Keratinocyte (primary cell): ENCODE data around the gene SCARB1. TPM values are rescaled to one million over a fixed set of nuclear protein-coding genes. Genes with fewer than 3 reads are reported as not detected.

Experiments used
- DNase-seq: peaks from one replicate; pipeline ENCODE4 v3.0.0-alpha.2; 2011; ENCODE audit warnings: low read depth, missing footprints, low spot score
- FAIRE-seq: peaks from 2 replicates; lab custom pipeline; 2011; peaks lifted over from hg19 to GRCh38; lab: Jason Lieb, UNC
- H2AFZ ChIP-seq: 2 replicates; pipeline ENCODE4 v1.6.0; 2012; ENCODE audit warnings: low read length, control low read depth, inconsistent platforms; ENCODE audit not compliant: control insufficient read depth
- H3K27ac ChIP-seq: 2 replicates; pipeline ENCODE4 v1.5.1; 2011; ENCODE audit warnings: low read length; ENCODE audit not compliant: control insufficient read depth, insufficient read depth
- H3K27me3 ChIP-seq: 3 replicates; pipeline ENCODE4 v1.6.0; 2011; ENCODE audit warnings: low read length; ENCODE audit not compliant: control insufficient read depth, insufficient read depth; ENCODE audit errors: extremely low read depth
- H3K36me3 ChIP-seq, 2 experiments: 2 replicates in 1 of 2; 3 replicates in 1 of 2; pipeline ENCODE4 v1.5.1; 2011; ENCODE audit warnings: low read length in 2 of 2, mild to moderate bottlenecking in 1 of 2; ENCODE audit not compliant: control insufficient read depth in 2 of 2, insufficient read depth in 2 of 2; ENCODE audit errors: extremely low read depth in 1 of 2
- H3K4me1 ChIP-seq: 3 replicates; pipeline ENCODE4 v1.5.1; 2011; ENCODE audit warnings: low read length; ENCODE audit not compliant: control insufficient read depth, insufficient read depth; ENCODE audit errors: extremely low read depth
- H3K4me2 ChIP-seq: 3 replicates; pipeline ENCODE4 v1.6.0; 2011; ENCODE audit warnings: low read depth, low read length; ENCODE audit not compliant: control insufficient read depth, insufficient read depth; ENCODE audit errors: extremely low read depth
- H3K4me3 ChIP-seq, 3 experiments: fragments of 200-600 bp in 1 of 3; sonication (generic) in 1 of 3; 2 replicates in 2 of 3; 3 replicates in 1 of 3; pipeline ENCODE4 v1.5.1; 2011 to 2016; ENCODE audit warnings: low read length in 3 of 3, mild to moderate bottlenecking in 3 of 3, control low read depth in 2 of 3, inconsistent platforms in 1 of 3, low read depth in 1 of 3, mixed read lengths in 1 of 3, mixed run types in 1 of 3, moderate library complexity in 1 of 3; ENCODE audit not compliant: control insufficient read depth in 2 of 3, insufficient read depth in 2 of 3; ENCODE audit errors: extremely low read depth in 1 of 3
- H3K79me2 ChIP-seq: 2 replicates; pipeline ENCODE4 v1.6.0; 2012; ENCODE audit warnings: low read length; ENCODE audit not compliant: control insufficient read depth, insufficient read depth
- H3K9ac ChIP-seq: 3 replicates; pipeline ENCODE4 v1.6.0; 2011; ENCODE audit warnings: low read length; ENCODE audit not compliant: control insufficient read depth, insufficient read depth; ENCODE audit errors: extremely low read depth
- H3K9me1 ChIP-seq: 3 replicates; pipeline ENCODE4 v1.6.0; 2011; ENCODE audit warnings: low read length; ENCODE audit not compliant: control insufficient read depth, insufficient read depth; ENCODE audit errors: extremely low read depth
- H3K9me3 ChIP-seq: 2 replicates; pipeline ENCODE4 v1.5.1; 2012; ENCODE audit warnings: low read depth, low read length; ENCODE audit not compliant: control insufficient read depth
- H4K20me1 ChIP-seq: 3 replicates; pipeline ENCODE4 v1.6.0; 2011; ENCODE audit warnings: low read length; ENCODE audit not compliant: control insufficient read depth, insufficient read depth; ENCODE audit errors: extremely low read depth
- EZH2 ChIP-seq: IDR thresholded peaks from one replicate; pipeline ENCODE4 v1.6.1; 2012; ENCODE audit warnings: inconsistent platforms, mild to moderate bottlenecking, low read length, moderate library complexity
- dilution Hi-C: fragments of 300-500 bp; cut with MboI; formaldehyde crosslinking; loops from one replicate; pipeline ENCODE4 v1.7.0; 2020; ENCODE audit warnings: low sequenced_read_pairs; ENCODE audit not compliant: extremely low pct_ligation_motif_present
- polyA plus RNA-seq, 5 experiments: library from polyadenylated mRNA; depleted of rRNA in 3 of 5; stranded (reverse) in 3 of 5; stranded (forward) in 1 of 5; unstranded in 1 of 5; fragments of >200 nt; gene quantifications; 1 replicate in 1 of 5; 2 replicates in 3 of 5; 3 replicates in 1 of 5; pipeline versions ENCODE4 v1.2.1 to v1.2.3, GENCODE V29; 2011 to 2012; ENCODE audit warnings: missing spikeins in 2 of 5, low read depth in 1 of 5, low replicate concordance in 1 of 5
- TF ChIP-seq, protein P1 (sequence below), 3 experiments: IDR thresholded peaks in 1 of 3; conservative IDR thresholded peaks in 1 of 3; optimal IDR thresholded peaks in 1 of 3; 2 replicates in 2 of 3; 3 replicates in 1 of 3; pipeline versions ENCODE3 to v1.5.1; 2011; ENCODE audit warnings: low read length in 3 of 3, mild to moderate bottlenecking in 3 of 3, moderate library complexity in 2 of 3, control low read depth in 1 of 3, inconsistent platforms in 1 of 3; ENCODE audit not compliant: insufficient read depth in 2 of 3; ENCODE audit errors: extremely low read depth in 1 of 3

The SCARB1 gene
- polyA plus RNA-seq, 1 donor (not counting 4 experiments of a cell fraction or from before 2014, with no cell fraction given): 40.9 TPM

DNA sequence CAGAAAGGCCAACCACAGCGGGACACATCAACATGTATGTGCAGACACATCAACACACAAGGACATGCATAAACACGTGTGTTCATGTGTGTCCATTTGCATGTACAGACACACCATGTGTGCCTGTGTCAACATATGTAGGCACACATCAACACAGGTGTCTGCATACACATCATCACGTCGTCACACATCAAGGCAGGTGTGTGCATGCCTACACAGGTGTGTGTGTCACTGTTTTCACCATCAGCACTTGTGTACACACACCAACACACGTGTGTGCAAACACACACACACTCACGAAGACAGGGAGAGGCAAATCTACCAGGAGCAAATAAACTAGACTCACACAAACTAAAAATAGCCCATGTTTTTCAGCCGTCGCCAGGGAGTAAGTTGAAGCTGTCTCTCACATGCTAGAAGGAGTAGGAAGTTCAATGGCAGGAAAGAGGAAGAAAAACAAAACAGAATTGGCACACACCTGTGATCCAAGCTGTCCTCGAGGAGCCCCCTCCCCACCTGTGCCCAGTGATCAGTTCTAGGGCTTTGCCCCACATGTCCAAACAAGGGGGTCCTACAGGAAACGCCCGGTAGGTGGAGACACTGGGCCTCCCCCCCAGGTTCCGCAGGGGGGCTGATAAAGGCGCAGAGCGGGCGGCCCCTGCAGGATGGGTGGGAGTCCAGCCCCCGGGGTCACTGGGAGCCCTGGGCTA is 7.4 kb downstream of the SCARB1 start:
- FAIRE-seq (no peak), DNase-seq (no peak)
- Histone ChIP-seq H3K9ac (no peak overlapping the region), H3K9me1 (peaks cover 4% of the 10 kb centered on the region), H3K79me2 (peaks cover 70% of the 10 kb centered on the region), H2AFZ (no peak overlapping the region), H3K4me2 (no peak overlapping the region), H3K27ac (no peak overlapping the region), H3K4me1 (no peaks in the 10 kb centered on the region), H3K36me3 (peaks cover 19 to 21% of the 10 kb centered on the region in 2 experiments), H3K9me3 (no peaks in the 10 kb centered on the region), H3K27me3 (no peaks in the 10 kb centered on the region), H4K20me1 (peaks cover 3% of the 10 kb centered on the region), H3K4me3 (no peak overlapping the region)
- dilution Hi-C loops: no loop called here
- TF ChIP-seq, protein P1, sequence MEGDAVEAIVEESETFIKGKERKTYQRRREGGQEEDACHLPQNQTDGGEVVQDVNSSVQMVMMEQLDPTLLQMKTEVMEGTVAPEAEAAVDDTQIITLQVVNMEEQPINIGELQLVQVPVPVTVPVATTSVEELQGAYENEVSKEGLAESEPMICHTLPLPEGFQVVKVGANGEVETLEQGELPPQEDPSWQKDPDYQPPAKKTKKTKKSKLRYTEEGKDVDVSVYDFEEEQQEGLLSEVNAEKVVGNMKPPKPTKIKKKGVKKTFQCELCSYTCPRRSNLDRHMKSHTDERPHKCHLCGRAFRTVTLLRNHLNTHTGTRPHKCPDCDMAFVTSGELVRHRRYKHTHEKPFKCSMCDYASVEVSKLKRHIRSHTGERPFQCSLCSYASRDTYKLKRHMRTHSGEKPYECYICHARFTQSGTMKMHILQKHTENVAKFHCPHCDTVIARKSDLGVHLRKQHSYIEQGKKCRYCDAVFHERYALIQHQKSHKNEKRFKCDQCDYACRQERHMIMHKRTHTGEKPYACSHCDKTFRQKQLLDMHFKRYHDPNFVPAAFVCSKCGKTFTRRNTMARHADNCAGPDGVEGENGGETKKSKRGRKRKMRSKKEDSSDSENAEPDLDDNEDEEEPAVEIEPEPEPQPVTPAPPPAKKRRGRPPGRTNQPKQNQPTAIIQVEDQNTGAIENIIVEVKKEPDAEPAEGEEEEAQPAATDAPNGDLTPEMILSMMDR (optimal IDR thresholded peaks at IDR 0.05 in 1 of 3, IDR thresholded peaks at IDR 0.05 in 1 of 3, conservative IDR thresholded peaks at IDR 0.05 in 1 of 3; ENCODE audit: extremely low read depth in 1 of 3, insufficient read depth in 2 of 3, low read length in 3 of 3): no peak
- TF ChIP-seq EZH2: no peak

GRCh38 chr12:124855275-124855957 is 8.2 kb downstream of the SCARB1 start:
- Histone ChIP-seq H3K9me3 (no peaks in the 10 kb centered on the region), H4K20me1 (peaks cover 6% of the 10 kb centered on the region), H3K9me1 (peaks cover 4% of the 10 kb centered on the region), H3K27ac (no peak overlapping the region), H3K36me3 (peaks cover 22 to 25% of the 10 kb centered on the region in 2 experiments), H3K4me1 (no peaks in the 10 kb centered on the region), H3K27me3 (no peaks in the 10 kb centered on the region), H2AFZ (no peak overlapping the region), H3K4me2 (no peak overlapping the region), H3K4me3 (no peak overlapping the region), H3K79me2 (peaks cover 72% of the 10 kb centered on the region), H3K9ac (no peak overlapping the region)
- no peak for TF ChIP-seq EZH2
- TF ChIP-seq, protein P1 (optimal IDR thresholded peaks at IDR 0.05 in 1 of 3, IDR thresholded peaks at IDR 0.05 in 1 of 3, conservative IDR thresholded peaks at IDR 0.05 in 1 of 3; ENCODE audit: extremely low read depth in 1 of 3, insufficient read depth in 2 of 3, low read length in 3 of 3): no peak
- no peak for DNase-seq
- dilution Hi-C loops: no loop called here
- no peak for FAIRE-seq
